Stomach (tissue), 9 donors: Measurements from ENCODE around the gene KLHL3. TPM values are rescaled to one million over a fixed set of nuclear protein-coding genes. Genes with fewer than 3 reads are reported as not detected.

ENCODE experiments used
- DNase-seq, 2 donors: peaks; one replicate each; pipeline versions ENCODE4 v3.0.0 to v3.0.0-alpha.2; 2013 to 2019
- H3K27ac ChIP-seq, 5 donors: fragments of 200-600 bp in 4 of 5; sonication (generic) in 4 of 5; one replicate each; pipeline ENCODE4 v1.5.1; 2013 to 2019; ENCODE audit warnings: mild to moderate bottlenecking in 1 of 5, moderate library complexity in 1 of 5
- H3K27me3 ChIP-seq, 3 donors: fragments of 200-600 bp; sonication (generic); one replicate each; pipeline ENCODE4 v1.5.1; 2017 to 2019; ENCODE audit warnings: mixed run types in 1 of 3
- H3K36me3 ChIP-seq, 4 donors: fragments of 200-600 bp; sonication (generic); 1 replicate in 3 of 4; 2 replicates in 1 of 4; pipeline ENCODE4 v1.5.1; 2016 to 2019
- H3K4me1 ChIP-seq, 4 donors: fragments of 200-600 bp; sonication (generic); one replicate each; pipeline ENCODE4 v1.5.1; 2016 to 2019
- H3K4me3 ChIP-seq, 4 donors: fragments of 200-600 bp; sonication (generic) in 3 of 4; one replicate each; pipeline ENCODE4 v1.5.1; 2016 to 2019; ENCODE audit warnings: mild to moderate bottlenecking in 1 of 4
- H3K9me3 ChIP-seq, 4 donors: fragments of 200-600 bp; sonication (generic); one replicate each; pipeline ENCODE4 v1.5.1; 2016 to 2019
- CTCF ChIP-seq, 7 experiments: fragments of 450-650 bp in 4 of 7; fragments of 200-600 bp in 3 of 7; sonication (generic) in 3 of 7; IDR thresholded peaks; one replicate each; pipeline ENCODE4 v1.5.1; 2016 to 2019; ENCODE audit warnings: antibody characterized with exemption in 7 of 7, control low read depth in 2 of 7, mild to moderate bottlenecking in 1 of 7
- EP300 ChIP-seq: sonication (generic); formaldehyde crosslinking; IDR thresholded peaks from one replicate; pipeline ENCODE4 v1.6.1; 2017; ENCODE audit warnings: antibody characterized with exemption
- POLR2A ChIP-seq, 4 donors: fragments of 450-650 bp; IDR thresholded peaks; one replicate each; pipeline ENCODE4 v1.6.1; 2016; ENCODE audit warnings: antibody characterized with exemption in 4 of 4, control low read depth in 2 of 4, mild to moderate bottlenecking in 1 of 4, moderate library complexity in 1 of 4
- POLR2AphosphoS5 ChIP-seq, 3 donors: sonication (generic); formaldehyde crosslinking; IDR thresholded peaks; one replicate each; pipeline ENCODE4 v1.6.1; 2016; ENCODE audit warnings: antibody characterized with exemption in 3 of 3
- WGBS, 5 donors: extraction: QIAGEN DNeasy Blood & Tissue Kit in 3 of 5; methylation state at CpG; one replicate each; pipeline versions ENCODE4 v1.1.5 to v1.1.7; 2013 to 2018; 5-methylcytosine and 5-hydroxymethylcytosine counted together
- intact Hi-C: fragments of 100-400 bp; cut with DNase I; formaldehyde crosslinking; loops from one replicate; pipeline ENCODE4 v1.15.1; 2023; ENCODE audit warnings: low total_unique reads
- polyA plus RNA-seq, 3 donors: library from polyadenylated mRNA; stranded (reverse); fragments of 200-250 nt; gene quantifications; one replicate each; pipeline ENCODE4 v1.2.3, GENCODE V29; 2013
- total RNA-seq, 5 donors: library from RNA; depleted of rRNA; stranded (reverse); fragments of >200 nt; gene quantifications; one replicate each; pipeline versions ENCODE4 v1.1.0 to v1.2.3, GENCODE V29; 2014 to 2016
- donor health status: healthy with polysubstance abuse.
- donor health status: Bipolar disorder and iron deficiency.
- donor health status: healthy.

The KLHL3 gene
- total and polyA plus RNA-seq, 8 donors = 0.50 to 20.4 (median 10.3) TPM

GRCh38 chr5:137712139-137712667 is 23.7 kb downstream of the KLHL3 start:
- H3K36me3 ChIP-seq = peaks cover 0 to 7% (median 3%) of the 10 kb centered on the region in 4 donors
- 89 to 97% (median 91%) methylated on average over 2 of the region's 2 CpGs for WGBS, 5 donors
- H3K9me3 ChIP-seq = no peaks in the 10 kb centered on the region
- TF ChIP-seq POLR2A (IDR thresholded peaks at IDR 0.05) (no peak), EP300 (no peak), CTCF (IDR thresholded peaks at IDR 0.05) (no peak), POLR2AphosphoS5 (IDR thresholded peaks at IDR 0.05) (no peak)
- H3K4me1 ChIP-seq = no peaks in the 10 kb centered on the region
- H3K4me3 ChIP-seq = no peak overlapping the region
- no peak for DNase-seq
- H3K27ac ChIP-seq = no peak overlapping the region
- H3K27me3 ChIP-seq = no peaks in the 10 kb centered on the region
- intact Hi-C loops = no loop called here

GRCh38 chr5:137710086-137710485 is 25.8 kb downstream of the KLHL3 start:
- DNase-seq = no peak
- Histone ChIP-seq H3K4me1 (no peaks in the 10 kb centered on the region), H3K9me3 (no peaks in the 10 kb centered on the region), H3K27me3 (no peaks in the 10 kb centered on the region), H3K27ac (no peak overlapping the region), H3K4me3 (no peak overlapping the region), H3K36me3 (peaks cover 0 to 7% (median 3%) of the 10 kb centered on the region in 4 donors)
- 85 to 97% (median 96%) methylated on average over 5 of the region's 5 CpGs for WGBS, 5 donors
- intact Hi-C loops = no loop called here
- TF ChIP-seq POLR2A (IDR thresholded peaks at IDR 0.05) (no peak), POLR2AphosphoS5 (IDR thresholded peaks at IDR 0.05) (no peak), CTCF (IDR thresholded peaks at IDR 0.05) (no peak), EP300 (no peak)

GRCh38 chr5:137708796-137709559 is 26.9 kb downstream of the KLHL3 start:
- Histone ChIP-seq H3K27me3 (no peaks in the 10 kb centered on the region), H3K36me3 (peaks cover 0 to 7% (median 2%) of the 10 kb centered on the region in 4 donors), H3K9me3 (no peaks in the 10 kb centered on the region), H3K4me3 (no peak overlapping the region), H3K4me1 (no peaks in the 10 kb centered on the region), H3K27ac (no peak overlapping the region)
- intact Hi-C loops = no loop called here
- 88 to 96% (median 93%) methylated on average over 3 of the region's 3 CpGs for WGBS, 5 donors
- DNase-seq = peak; percentile 25 to 47
- no peak for TF ChIP-seq POLR2AphosphoS5 (IDR thresholded peaks at IDR 0.05)
- TF ChIP-seq EP300 = no peak
- no peak for TF ChIP-seq CTCF (IDR thresholded peaks at IDR 0.05)
- no peak for TF ChIP-seq POLR2A (IDR thresholded peaks at IDR 0.05)

GRCh38 chr5:137708062-137708461 is 27.8 kb downstream of the KLHL3 start:
- H3K4me3 ChIP-seq = no peak overlapping the region
- DNase-seq = no peak
- H3K36me3 ChIP-seq = peaks cover 0 to 7% (median 2%) of the 10 kb centered on the region in 4 donors
- no peaks in the 10 kb centered on the region for H3K4me1 ChIP-seq
- no peak overlapping the region for H3K27ac ChIP-seq
- H3K27me3 ChIP-seq = no peaks in the 10 kb centered on the region
- H3K9me3 ChIP-seq = no peaks in the 10 kb centered on the region
- TF ChIP-seq CTCF (IDR thresholded peaks at IDR 0.05) (no peak), EP300 (no peak), POLR2A (IDR thresholded peaks at IDR 0.05) (no peak), POLR2AphosphoS5 (IDR thresholded peaks at IDR 0.05) (no peak)
- intact Hi-C loops = no loop called here
- WGBS, 5 donors = 85 to 100% (median 98%) methylated on average over 1 of the region's 1 CpG
